ENCODE results near the gene HSD3B7. TPM values are rescaled to one million over a fixed set of nuclear protein-coding genes. Genes with fewer than 3 reads are reported as not detected.

HSD3B7 gene
- total RNA-seq, 2 donors from 2014 or later = 16.9 to 27.2 TPM

DNA sequence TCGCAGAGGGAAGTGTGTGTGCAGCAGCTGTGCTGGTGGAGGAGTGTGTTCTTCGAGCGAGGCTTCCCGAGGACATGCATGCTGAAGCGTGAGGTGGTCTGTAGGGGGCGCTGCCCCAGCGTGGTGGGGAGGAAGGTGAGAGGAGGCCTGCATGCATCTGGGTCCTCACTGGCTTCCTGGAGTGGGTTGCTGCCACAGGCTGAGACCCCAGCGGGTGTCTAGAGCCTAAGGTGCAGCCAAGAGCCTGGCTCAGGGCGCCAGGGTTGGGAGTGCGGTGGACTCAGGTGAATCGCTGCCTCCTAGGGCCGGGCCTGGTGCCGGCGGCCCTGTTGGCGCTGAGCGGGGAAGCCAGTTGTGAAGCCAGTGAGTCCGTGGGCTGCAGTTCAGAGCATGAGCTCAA, 7.5 kb upstream of the HSD3B7 start:
- DNase-seq (no peak), ATAC-seq (no peak)
- intact Hi-C loops (cut with DNase I, micrococcal nuclease) = loop anchor here in 1 of 2 donors (10.0 kb wide), 1 partner anchor 887 kb away; no protein-coding TSS in a partner anchor

DNA sequence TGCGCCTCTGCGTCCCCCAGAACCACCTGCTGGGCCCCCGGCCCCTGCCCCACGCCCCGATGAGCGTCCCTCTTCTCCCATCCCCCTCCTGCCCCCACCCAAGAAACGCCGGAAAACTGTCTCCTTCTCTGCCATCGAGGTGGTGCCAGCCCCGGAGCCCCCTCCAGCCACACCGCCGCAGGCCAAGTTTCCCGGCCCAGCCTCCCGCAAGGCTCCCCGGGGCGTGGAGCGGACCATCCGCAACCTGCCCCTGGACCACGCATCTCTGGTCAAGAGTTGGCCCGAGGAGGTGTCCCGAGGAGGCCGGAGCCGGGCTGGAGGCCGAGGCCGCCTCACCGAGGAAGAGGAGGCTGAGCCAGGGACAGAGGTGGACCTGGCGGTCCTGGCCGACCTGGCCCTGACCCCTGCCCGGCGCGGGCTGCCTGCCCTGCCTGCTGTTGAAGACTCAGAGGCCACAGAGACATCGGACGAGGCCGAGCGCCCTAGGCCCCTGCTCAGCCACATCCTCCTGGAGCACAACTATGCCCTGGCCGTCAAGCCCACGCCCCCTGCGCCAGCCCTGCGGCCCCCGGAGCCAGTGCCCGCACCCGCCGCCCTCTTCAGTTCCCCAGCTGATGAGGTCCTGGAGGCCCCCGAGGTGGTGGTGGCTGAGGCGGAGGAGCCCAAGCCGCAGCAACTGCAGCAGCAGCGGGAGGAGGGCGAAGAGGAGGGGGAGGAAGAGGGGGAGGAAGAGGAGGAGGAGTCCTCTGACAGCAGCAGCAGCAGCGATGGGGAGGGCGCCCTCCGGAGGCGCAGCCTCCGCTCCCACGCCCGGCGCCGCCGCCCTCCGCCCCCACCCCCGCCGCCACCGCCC, 5.6 kb upstream of the HSD3B7 start:
- DNase-seq = no peak
- intact Hi-C loops (cut with DNase I, micrococcal nuclease) = loop anchor here in 1 of 2 donors (10.0 kb wide), 2 partner anchors 165 to 885 kb away; no protein-coding TSS in a partner anchor
- no peak for ATAC-seq

DNA sequence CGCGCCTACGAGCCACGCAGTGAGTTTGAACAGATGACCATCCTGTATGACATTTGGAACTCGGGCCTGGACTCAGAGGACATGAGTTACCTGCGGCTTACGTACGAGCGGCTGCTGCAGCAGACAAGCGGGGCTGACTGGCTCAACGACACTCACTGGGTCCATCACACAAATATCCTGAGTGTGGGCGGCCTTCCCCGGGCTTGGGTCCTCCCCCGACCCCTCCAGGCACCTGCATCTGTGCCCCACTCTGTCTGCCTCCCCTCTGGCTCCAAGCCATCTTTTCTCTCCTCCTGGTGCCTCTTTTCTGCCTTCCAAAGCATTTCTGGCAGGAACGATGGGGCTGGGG, 5.0 kb upstream of the HSD3B7 start:
- intact Hi-C loops (cut with DNase I, micrococcal nuclease) = loop anchor here in 1 of 2 donors (10.0 kb wide), 1 partner anchor 165 kb away; no protein-coding TSS in a partner anchor
- no peak for ATAC-seq
- no peak for DNase-seq

DNA sequence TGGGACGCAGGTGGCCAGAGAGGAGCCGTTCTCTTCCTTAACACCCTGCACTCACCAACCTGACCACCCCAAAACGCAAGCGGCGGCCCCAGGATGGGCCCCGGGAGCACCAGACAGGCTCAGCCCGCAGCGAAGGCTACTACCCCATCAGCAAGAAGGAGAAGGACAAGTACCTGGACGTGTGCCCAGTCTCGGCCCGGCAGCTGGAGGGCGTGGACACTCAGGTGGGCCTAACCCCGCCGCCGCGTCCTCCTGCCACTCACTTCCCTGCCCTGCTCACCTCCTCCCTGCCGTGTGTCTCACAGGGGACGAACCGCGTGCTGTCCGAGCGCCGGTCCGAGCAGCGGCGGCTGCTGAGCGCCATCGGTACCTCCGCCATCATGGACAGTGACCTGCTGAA, 4.6 kb upstream of the HSD3B7 start:
- DNase-seq (no peak), ATAC-seq (no peak)
- intact Hi-C loops (cut with DNase I, micrococcal nuclease) = loop anchor here in 1 of 2 donors (10.0 kb wide), 1 partner anchor 164 kb away; no protein-coding TSS in a partner anchor

DNA sequence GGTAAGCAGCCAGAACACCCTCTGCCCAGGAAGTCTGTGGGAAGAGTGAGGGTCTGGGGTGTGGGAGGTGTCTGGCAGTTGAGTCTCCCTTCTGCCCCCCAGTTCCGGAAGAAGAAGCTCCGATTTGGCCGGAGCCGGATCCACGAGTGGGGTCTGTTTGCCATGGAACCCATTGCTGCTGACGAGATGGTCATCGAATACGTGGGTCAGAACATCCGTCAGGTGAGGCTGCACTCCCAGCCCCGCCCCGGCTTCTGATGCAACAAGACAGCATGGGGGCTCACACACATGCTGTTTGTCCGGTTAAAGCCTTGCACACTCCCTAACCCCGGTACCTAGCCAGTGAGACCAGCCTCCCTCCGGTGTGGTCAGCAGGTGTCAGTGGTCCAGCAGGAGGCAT, 4.0 kb upstream of the HSD3B7 start:
- ATAC-seq (no peak), DNase-seq (no peak)
- intact Hi-C loops (cut with DNase I, micrococcal nuclease) = loop anchor here in 1 of 2 donors (10.0 kb wide), 1 partner anchor 164 kb away; no protein-coding TSS in a partner anchor

DNA sequence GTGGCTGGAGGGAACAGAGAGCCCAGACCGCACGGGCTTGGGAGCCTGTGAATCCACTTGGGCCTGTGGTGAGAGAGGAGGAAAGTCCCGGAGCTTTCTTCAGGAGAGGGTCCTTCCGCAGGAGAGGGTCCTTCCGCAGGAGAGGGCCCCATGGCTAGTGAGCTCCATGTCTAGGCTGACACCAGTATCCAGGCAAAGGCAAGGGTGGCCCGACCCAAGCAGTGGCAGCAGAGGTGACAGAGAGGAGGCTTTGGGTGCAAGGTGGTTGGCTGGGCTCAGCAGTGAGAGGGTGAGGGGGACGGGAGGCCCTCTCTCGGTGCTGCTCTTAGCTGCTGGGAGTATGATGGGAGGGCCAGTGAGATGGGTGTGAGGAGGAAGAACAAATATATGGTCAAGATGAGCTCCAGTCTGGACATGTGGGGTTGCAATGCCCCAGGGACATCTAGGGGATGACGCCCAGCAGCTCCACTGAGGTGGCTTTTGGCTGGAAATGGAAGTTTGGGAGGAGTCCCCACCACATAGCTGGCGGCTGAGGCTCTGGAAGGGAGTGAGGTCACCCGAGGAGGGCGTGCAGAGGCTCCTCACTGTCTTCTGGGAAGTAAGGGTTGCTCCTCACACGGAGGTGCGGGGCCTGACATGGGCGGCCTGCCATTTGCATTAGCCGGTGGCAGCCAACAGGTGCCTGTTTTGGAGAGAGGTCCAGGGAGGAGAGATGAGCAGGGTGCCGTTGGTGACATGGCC, 2.3 kb upstream of the HSD3B7 start:
- DNase-seq = no peak
- intact Hi-C loops (cut with DNase I, micrococcal nuclease) = loop anchor here in 1 of 2 donors (10.0 kb wide), 1 partner anchor 162 kb away; no protein-coding TSS in a partner anchor
- ATAC-seq = no peak

DNA sequence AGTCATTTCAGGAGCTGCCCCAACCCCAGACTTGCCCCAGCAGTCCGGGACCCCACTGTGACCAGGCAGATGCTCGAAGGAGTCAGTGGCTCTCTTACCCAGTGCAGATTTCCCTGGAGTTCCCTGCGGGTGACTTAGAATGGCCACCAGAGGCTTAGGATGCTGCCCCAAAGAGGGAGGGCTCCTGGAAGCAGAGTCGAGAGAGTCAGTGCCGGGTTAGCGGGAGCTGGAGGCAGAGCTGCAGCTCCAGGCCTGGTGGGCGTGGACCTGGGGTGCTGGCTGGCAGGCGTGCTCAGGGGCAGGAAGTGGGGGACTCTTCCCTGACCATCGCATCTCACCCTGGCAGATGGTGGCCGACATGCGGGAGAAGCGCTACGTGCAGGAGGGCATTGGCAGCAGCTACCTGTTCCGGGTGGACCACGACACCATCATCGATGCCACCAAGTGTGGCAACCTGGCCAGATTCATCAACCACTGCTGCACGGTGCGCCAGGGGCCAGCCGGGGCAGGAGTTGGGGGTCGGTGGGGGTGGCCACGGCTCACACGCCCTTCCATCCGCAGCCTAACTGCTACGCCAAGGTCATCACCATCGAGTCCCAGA, 1.6 kb upstream of the HSD3B7 start:
- intact Hi-C loops (cut with DNase I, micrococcal nuclease) = loop anchor here in 1 of 2 donors (10.0 kb wide), 1 partner anchor 161 kb away; no protein-coding TSS in a partner anchor
- ATAC-seq (no peak), DNase-seq (no peak)

DNA sequence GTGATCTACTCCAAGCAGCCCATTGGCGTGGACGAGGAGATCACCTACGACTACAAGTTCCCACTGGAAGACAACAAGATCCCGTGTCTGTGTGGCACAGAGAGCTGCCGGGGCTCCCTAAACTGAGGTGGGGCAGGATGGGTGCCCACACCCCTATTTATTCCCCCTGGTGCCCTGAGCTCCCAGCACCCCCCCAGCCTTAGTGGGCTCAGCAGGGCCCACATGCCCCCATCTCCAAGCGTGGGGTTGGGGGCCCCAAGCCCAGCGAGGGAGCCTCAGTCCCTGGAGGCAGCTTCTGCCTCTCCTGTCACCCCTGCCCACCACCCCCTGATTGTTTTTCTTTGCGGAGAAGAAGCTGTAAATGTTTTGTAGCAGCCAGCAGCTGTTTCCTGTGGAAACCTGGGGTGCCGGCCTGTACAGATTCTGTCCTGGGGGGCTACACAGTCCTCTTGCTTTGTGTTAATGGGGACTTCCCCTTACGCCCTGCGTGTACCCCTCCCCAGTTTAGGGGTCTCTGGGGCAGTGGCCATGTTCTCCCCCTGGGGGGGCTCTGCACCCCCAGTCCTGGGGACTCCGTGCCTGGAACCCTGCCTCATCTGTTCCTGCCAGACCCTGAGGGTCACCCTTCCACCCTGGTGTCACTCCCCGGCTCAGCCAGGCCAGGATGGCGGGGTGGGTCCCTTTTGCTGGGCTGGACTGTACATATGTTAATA, 953 bp upstream of the HSD3B7 start:
- intact Hi-C loops (cut with DNase I, micrococcal nuclease) = loop anchor here in 1 of 2 donors (10.0 kb wide), 1 partner anchor 161 kb away; no protein-coding TSS in a partner anchor
- no peak for DNase-seq
- ATAC-seq = no peak

DNA sequence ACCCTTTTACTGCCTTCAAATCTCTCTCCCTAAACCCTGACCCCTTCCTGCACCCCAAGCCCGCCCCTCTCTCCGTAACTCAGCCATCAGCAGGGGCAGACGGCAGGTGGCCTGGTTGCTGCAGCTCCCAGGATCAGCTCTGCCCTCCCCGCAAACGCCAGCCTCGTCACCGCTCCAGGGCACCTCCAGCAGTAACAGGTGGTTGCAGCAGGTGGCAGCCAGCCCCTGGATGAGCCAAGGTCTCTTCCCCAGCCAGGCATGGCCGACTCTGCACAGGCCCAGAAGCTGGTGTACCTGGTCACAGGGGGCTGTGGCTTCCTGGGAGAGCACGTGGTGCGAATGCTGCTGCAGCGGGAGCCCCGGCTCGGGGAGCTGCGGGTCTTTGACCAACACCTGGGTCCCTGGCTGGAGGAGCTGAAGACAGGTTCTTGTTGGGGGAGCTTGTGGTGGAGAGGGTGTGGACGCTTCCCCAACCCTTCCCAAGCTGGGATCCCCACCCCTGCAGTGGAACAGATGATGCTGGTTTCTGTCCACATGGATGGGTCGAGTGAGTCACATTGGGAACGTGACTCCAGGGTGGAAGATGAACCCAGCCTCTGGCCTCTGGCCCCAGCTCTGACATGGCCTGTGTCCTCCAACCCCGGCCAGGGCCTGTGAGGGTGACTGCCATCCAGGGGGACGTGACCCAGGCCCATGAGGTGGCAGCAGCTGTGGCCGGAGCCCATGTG, 558 bp downstream of the HSD3B7 start:
- DNase-seq = peak; percentile 78 to 79
- intact Hi-C loops (cut with DNase I, micrococcal nuclease) = loop anchor here in 1 of 2 donors (5.0 to 10.0 kb wide), 2 partner anchors 159 to 457 kb away; partner anchors contain the start of gene ZNF843
- ATAC-seq = peak; percentile 93

DNA sequence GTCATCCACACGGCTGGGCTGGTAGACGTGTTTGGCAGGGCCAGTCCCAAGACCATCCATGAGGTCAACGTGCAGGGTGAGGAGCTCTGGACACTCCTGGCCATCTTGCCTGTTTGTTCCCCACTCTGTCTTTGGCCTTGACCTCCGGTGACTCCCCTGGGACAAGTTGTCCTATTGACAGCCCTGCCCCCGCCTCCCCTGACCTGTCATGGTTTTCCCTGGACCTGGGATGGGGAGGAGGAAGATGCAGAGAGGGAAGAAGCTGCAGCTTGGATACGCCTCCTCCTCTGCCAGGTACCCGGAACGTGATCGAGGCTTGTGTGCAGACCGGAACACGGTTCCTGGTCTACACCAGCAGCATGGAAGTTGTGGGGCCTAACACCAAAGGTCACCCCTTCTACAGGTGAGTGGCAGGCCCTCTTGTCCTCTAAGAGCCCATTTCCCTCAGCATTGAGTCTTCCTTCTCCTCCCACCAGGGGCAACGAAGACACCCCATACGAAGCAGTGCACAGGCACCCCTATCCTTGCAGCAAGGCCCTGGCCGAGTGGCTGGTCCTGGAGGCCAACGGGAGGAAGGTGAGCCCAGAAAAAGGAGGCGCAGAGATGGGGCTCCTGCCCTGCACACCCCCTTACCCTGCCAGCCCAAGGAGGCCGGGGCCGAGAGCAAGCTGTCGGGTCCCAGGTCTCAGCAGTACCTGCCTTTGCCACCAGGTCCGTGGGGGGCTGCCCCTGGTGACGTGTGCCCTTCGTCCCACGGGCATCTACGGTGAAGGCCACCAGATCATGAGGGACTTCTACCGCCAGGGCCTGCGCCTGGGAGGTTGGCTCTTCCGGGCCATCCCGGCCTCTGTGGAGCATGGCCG, 1.4 kb downstream of the HSD3B7 start:
- intact Hi-C loops (cut with DNase I, micrococcal nuclease) = loop anchor here in 1 of 2 donors (5.0 to 10.0 kb wide), 2 partner anchors 158 to 456 kb away; partner anchors contain the start of gene ZNF843
- ATAC-seq (no peak), DNase-seq (no peak)

DNA sequence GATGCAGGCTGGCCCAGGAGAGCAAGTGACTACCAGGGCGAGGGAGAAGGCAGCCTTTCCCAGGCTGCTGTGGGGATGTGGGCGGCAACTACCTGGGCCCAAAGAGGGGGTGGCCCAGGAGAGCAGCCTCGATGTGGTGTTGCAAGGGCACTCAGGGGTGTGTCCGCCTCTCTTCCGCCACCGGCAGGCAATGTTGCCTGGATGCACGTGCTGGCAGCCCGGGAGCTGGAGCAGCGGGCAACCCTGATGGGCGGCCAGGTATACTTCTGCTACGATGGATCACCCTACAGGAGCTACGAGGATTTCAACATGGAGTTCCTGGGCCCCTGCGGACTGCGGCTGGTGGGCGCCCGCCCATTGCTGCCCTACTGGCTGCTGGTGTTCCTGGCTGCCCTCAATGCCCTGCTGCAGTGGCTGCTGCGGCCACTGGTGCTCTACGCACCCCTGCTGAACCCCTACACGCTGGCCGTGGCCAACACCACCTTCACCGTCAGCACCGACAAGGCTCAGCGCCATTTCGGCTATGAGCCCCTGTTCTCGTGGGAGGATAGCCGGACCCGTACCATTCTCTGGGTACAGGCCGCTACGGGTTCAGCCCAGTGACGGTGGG, 2.7 kb downstream of the HSD3B7 start:
- intact Hi-C loops (cut with DNase I, micrococcal nuclease) = loop anchor here in 1 of 2 donors (5.0 to 10.0 kb wide), 2 partner anchors 157 to 455 kb away; partner anchors contain the start of gene ZNF843
- ATAC-seq = no peak
- DNase-seq = no peak

DNA sequence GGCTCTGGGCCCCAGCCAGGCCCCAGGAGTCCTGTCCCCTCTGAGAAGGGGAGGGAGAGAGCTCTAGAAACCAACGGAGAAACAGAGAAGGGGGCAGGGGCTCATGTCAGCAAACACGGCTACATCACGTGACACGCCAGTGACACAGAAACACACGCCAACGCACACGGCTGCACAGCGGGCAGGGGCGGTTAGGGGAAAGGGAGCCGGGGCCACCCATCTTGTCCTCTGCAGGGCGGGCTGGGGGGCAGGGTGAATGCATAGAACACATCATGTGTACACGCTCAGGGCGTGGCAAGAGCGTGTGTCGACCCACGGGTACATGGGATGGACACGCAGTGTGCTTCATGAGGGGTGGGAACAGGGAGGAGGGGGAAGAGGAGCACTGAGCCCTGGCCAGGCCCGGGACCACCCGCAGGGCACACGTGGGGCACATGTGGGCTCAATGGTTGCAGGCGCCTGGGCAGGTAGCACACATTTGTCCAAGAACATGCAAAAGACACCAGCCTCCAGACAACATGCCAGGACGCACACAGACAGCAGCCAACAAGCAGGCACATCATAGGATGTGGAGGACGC, 4.6 kb downstream of the HSD3B7 start:
- DNase-seq (no peak), ATAC-seq (no peak)
- intact Hi-C loops (cut with DNase I, micrococcal nuclease) = loop anchor here in 1 of 2 donors (5.0 to 10.0 kb wide), 2 partner anchors 155 to 453 kb away; partner anchors contain the start of gene ZNF843

DNA sequence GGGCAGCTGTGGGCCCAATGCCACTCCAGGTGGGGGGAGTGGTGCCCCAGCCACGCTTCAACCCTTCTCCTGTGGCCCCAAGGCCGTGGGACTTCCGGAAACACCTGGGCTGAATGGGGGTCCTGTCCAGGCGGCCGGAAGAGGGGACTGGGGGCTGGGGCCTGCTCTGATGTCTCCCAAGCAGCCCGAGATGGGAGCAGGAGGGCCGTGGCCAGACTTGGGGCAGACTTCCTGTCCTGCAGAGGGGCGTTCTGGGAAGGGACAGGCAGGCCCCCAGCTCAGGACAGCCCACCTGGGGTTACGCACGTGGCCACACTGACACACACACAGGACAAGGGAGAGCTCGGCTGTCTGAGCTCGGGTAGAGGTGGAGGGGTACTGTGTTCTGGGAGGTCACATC, 5.1 kb downstream of the HSD3B7 start:
- ATAC-seq = no peak

DNA sequence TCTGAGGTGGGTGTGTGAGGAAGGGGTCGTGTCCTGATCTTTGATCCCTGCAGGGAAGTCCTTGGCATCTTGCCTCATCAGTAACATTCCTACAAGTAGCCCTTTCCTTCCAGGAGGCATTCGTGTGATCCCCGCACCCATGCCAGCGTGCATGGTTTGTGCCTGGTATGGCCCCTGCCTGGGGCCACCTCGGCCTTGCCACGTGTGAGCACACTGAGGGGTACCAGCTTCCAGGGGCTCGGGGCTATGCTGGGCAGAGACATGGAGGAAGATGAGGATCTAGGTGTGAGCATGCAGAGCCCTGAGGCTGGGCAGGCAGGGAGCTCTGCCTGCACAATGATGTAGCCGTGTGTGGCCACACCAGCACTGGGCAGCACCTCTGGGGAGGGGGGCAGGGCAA, 6.0 kb downstream of the HSD3B7 start:
- DNase-seq (no peak), ATAC-seq (no peak)
- intact Hi-C loops (cut with DNase I, micrococcal nuclease) = no loop called here

More for the DNA sequence above, 5.1 kb downstream of the HSD3B7 start:
- DNase-seq = no peak
- intact Hi-C loops (cut with DNase I, micrococcal nuclease) = no loop called here

DNA sequence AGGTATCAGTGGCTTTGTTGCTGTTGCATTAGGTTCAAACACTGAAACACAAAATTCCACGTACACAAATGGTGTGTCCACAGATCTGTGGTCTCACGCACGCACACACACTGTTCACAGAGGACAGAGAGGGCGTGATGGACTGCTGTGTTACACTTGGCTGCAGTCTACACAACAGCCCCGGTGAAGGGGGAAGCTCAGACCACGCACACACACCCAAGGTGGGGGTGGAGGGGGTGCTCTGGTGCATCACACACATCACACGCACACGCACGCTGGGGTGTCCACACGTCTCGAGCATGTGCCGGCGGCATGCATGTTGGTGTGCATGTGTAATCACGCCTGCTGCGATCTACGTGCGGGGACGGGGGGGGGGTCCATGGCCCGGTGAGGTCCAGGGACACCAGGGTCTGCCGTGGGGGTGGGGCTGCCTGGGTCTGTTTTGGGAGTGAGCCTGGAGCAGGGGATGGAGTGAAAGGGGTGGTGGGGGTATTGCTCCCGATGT, 7.3 kb downstream of the HSD3B7 start:
- DNase-seq (no peak), ATAC-seq (no peak)
- intact Hi-C loops (cut with DNase I, micrococcal nuclease) = no loop called here

Data from left colon (tissue), 2 donors.